GM18873 (cell line): ENCODE results near the gene KIF19.

Source experiments
- ATAC-seq: cut with Tn5 transposase; IDR thresholded peaks from one replicate; pipeline ENCODE4 v1.9.1; 2021; ENCODE audit warnings: mild to moderate bottlenecking, moderate library complexity, moderate number of reproducible peaks; ENCODE audit not compliant: unreplicated experiment, low FRiP score

The KIF19 gene

DNA sequence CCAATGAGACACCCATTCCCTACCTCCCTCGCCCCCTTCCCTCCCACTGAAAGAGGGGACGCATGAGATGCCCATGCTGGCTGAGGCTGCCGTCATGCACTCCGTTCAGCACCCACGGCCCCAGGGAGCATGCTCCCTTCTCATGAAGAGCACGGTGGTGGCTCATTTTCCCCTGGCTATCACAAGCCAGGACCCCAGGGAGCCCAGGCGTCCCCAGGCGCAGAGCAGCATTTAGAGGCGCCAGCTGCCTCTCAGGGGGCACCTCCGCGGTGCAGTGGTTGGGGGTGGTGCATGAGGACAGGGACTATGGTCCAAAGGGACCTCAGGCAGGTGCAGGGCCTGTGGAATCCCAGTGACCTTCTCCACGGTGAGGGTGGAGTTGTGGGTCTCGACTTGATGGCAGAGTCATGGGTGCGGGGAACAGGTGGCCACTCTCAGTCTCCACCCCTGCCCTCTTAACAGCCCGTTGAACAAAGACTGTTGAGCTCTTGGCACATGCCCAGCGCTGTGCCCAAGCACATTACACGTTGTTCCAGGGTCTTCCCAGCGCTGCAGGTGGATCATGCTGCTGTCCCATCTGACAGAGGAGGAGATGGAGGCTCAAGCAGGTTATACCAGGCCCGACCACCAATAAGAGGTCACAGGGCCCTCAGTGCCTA, 13.6 kb downstream of the KIF19 start:
- ATAC-seq: no peak

DNA sequence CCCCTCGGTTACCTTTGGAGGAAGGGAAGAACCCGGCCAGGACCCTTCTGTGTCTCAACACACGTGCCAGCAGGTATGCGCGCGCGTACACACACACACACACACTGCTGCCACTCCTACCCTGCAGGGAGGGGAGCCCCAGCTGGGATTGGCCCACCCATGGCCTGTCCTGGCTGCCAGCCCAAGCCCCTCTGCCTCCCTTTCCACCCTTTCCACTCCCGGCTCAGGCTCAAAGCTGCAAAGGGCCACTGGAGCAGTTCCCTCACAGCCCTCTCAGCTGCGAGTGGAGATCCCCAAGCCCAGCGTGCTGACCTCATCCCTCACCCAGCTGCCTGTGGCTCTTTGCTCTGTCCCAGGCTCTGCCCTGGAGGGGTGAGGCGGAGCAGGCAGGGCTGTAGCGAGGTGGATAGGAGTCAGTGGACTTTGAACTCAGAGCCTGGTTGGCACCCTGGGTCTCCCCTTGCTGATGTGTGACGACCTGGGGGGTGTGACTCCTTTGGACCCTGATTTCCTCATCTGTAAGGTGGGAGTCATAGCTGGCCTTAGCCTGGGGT, 14.5 kb downstream of the KIF19 start:
- no peak for ATAC-seq

DNA sequence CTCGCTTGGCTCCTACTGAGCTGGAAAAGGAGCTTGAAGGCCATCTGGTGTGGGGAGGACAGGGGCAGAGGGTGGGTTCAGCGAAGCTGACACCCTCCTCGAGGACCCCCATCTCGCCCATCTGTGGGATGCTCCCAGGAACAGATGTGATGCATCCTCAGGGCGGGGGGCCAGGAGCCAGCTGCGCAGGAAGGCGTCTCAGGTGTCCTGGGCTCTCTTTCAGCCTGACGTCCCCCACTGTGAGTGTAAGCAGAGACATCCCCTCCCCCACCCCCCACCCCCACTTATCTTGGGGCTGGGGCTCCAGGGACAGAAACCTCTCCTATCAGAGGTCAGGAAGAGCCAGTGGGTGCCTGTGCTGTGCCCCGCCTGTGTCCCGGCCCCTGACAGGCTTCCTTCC, 16.2 kb downstream of the KIF19 start:
- ATAC-seq: no peak

GRCh38 chr17:74343121-74343520, 17.1 kb downstream of the KIF19 start:
- no peak for ATAC-seq

GRCh38 chr17:74343526-74344284, 17.7 kb downstream of the KIF19 start:
- ATAC-seq: no peak

DNA sequence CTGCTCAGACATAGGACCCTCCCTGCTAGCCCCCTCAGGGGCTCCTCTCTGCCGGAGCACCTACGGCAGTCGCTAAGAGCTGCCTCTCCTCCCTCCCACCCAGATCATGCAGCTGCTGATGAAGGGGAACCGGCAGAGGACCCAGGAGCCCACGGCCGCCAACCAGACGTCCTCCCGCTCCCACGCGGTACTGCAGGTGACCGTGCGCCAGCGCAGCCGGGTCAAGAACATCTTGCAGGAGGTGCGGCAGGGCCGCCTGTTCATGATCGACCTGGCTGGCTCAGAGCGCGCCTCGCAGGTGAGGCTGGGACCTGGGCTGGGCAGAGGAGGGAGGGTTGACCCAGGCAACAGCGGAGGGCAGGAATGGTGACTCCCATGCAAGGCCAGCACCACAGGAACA, 18.6 kb downstream of the KIF19 start:
- no peak for ATAC-seq

DNA sequence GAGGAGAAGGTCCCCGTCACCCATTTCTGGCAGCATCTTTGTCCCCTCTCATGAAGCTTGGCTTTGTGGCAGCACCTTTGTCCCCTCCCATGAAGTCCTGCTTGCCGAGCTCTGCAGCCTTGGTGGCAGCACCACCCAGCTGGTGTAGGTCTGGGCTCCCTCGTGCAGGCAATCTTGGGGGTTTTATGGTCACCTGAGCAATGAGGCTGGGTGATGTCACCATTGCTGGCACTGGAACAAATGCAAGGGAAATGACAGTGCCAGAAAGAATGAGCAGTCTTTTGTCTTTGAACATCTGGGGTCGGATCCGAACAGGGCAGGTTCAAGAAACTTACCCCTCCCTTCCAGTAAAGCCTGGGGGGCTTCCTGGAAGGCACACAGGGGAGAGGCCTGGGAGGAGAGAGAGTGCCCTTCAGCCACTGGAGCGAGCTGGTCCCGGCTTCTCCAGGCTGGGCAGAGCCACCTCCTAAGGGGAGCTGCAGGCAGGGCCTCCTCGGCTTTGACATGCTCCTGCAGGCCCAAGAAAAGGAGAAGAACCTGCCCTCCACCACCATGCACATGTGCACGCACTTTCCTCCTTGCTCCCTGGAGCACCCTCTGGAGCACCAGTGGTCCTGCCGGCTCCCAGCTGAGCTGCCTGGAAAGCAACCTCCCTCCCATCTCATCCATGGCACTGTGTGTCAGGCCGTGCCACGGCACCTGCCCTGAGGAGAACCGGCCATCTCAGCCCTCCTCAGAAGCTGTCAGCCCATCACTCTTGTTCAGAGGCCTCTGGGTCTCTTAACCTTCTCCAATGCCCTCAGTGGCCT, 19.6 kb downstream of the KIF19 start:
- ATAC-seq: no peak

DNA sequence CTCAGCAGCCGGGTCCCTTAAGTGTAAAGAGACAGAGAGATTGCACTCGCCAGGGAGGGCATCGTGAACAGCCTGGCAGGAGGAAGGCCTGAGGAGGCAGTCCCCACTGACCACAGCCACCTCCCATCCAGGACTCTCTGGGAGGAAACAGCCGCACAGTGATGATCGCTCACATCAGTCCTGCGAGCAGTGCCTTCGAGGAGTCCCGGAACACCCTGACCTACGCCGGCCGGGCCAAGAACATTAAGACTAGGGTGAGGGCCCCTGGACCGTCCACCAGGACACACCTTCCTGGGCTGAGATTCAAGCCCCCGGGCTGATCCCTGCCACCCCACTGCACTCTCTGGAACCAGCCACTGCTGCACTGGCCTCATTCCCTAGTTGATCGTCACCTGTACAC, 21.6 kb downstream of the KIF19 start:
- no peak for ATAC-seq

- ATAC-seq: no peak
Measured at GRCh38 chr17:74349120-74349519, 23.1 kb downstream of the KIF19 start.

DNA sequence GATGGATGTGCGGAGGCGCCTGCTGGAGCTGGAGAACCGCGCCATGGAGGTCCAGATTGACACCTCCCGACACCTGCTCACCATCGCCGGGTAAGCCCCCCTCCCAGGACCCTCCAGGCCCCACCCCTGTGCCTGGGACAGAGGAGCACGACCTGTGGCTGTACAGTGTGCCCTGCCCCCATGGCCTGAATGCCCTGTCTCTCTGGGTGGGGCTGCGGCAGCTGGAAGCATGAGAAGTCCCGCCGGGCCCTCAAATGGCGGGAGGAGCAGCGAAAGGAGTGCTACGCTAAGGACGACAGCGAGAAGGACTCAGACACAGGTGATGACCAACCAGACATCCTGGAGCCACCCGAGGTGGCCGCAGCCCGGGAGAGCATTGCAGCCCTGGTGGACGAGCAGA, 24.5 kb downstream of the KIF19 start:
- ATAC-seq: no peak

- no peak for ATAC-seq
Measured at GRCh38 chr17:74351552-74352210, 25.7 kb downstream of the KIF19 start.

- ATAC-seq: no peak
Measured at GRCh38 chr17:74353446-74354060, 27.5 kb downstream of the KIF19 start.

DNA sequence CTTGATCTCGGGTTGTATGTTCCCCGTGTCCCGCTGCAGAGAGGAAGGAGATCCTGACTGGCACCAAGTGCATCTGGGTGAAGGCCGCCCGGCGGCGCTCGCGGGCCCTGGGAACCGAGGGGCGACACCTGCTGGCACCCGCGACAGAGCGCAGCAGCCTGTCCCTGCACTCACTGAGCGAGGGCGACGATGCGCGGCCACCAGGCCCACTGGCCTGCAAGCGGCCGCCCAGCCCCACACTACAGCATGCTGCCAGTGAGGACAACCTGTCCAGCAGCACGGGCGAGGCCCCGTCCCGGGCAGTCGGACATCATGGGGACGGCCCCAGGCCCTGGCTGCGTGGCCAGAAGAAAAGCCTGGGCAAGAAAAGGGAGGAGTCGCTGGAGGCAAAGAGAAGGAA, 28.1 kb downstream of the KIF19 start:
- no peak for ATAC-seq

GRCh38 chr17:74354561-74354960, 28.5 kb downstream of the KIF19 start:
- no peak for ATAC-seq

DNA sequence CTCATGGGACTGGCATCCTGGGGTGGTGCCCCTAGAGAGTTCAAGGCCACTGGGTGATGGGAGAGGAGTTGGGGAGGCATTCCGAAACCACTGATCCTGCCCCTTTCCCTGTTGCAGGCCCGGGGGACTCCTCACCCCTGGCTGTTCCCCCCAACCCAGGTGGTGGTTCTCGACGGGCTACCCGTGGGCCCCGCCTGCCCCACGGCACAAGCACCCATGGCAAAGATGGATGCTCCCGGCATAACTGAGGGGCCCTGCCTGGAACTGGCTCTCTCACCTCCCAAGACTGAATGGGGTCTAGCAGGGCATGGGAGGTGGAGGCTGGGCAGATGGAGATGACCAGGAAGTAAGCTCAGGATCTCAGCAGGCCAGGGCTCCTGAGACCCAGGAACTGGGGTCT, 29.0 kb downstream of the KIF19 start:
- no peak for ATAC-seq

DNA sequence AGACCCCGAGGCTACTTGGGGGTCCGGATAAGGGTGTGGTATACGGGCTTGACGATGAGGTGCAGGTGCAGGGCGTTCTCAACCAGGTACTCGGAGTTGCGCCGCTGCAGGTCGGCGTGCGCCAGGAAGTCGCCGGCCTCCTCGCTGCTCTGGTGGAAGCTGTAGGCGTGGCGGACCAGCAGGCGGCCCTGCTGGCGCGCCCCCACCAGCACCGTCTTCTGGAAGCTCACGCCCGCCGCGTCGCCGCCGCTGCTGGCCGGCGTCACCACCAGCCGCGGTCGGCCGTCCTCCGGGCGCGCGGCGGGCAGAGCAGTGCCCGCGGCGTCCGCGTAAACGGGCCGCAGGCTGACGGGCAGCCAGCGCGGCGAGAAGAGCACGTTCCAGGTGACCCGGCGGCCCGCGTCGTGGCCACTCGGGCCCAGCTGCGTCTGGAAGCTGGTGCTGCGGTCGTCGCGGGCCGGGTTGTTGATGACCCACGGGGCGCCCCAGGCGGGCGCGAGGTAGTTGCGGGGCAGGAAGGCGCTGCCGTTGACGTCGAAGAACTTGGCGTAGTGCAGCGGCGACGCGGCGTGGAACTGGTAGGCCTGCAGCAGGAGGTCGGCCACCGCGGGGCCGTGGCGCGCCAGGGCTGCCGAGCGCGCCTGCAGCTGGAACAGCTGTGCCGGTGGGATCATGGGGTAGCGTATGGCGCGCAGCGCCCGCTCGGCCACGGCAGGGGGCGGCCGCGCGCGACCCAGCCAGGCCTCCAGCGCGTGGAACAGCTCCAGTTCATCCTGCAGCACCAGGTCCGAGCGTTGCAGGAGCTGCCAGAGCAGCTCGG, 30.8 kb downstream of the KIF19 start:
- ATAC-seq: no peak

- ATAC-seq: no peak
Measured at GRCh38 chr17:74357466-74357809, 31.4 kb downstream of the KIF19 start.

DNA sequence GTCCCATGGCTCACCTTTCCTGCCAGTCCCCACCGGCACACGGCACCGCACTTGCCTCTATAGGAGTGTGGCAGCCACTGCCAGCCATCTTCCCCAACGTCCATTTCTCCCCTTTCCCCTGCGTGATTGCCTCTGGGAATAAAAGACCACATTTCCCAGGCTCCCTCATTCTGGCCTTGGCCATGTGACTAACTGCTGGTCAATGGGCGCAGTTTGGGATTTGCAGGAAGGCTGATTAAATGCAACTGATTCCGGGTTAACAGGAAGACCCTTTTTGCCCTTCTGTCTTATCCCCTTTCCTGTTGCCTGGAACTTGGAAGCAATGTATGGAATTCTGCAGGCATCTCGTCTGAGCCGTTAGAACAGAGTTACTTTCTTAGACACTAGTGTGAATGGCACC, 32.7 kb downstream of the KIF19 start:
- ATAC-seq: no peak

DNA sequence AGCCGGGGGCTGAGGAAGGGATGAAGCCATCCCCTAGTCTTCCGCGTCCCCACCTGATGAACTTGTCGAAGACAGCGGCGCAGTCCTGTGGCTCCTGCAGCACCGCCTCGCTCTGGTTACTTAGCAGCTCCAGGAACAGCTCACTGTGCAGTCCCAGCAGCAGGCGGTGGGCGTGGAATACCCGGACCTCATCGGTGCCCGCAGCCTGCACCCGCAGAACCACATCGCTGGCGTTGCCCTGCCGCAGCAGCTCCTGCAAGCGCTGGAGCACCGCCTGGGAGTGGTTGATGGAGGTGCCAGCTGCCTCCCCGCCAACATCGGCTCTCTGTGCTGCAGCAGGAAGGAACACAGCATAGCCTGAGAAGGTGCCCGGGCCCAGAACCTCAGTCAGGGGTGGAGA, 33.9 kb downstream of the KIF19 start:
- ATAC-seq: no peak

DNA sequence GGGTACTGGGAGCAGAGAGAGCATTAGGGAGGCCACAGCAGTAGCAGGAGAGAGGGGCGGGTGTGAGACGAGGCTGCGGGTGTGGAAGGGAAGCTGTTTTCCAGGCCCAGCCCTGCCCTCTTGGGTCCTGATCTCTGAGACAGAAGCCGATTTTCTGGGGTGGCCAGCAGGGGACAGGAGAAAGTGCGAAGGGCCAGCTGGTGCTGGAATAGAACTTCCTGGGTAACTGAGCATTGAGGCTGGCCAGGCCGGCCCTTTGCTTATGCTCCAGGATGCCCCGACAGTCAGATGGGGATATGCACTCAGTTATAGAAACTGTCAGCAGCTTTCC, 34.8 kb downstream of the KIF19 start:
- no peak for ATAC-seq
